GM12878 (cell line): ENCODE measurements around the gene EIF6. TPM values are rescaled to one million over a fixed set of nuclear protein-coding genes. Genes with fewer than 3 reads are reported as not detected.

Experiments
- ATAC-seq: fragments of 200-7000 bp; cut with Tn5 transposase; 3 replicates; pipeline ENCODE4 v1.9.1; 2020; ENCODE audit warnings: mild to moderate bottlenecking, moderate library complexity
- BruUV-seq: library from RNA; stranded (reverse); fragments of 400-500 nt; replicated peaks from 2 replicates; lab custom pipeline; 2021; lab: Mats Ljungman, UMichigan
- CTCF ChIA-PET: fragments of 300-600 bp; sonication (Branson Sonifier 250); formaldehyde crosslinking; extraction: SDS; loops from one replicate; lab custom pipeline; 2021; ENCODE audit warnings: inconsistent platforms; lab: Yijun Ruan, JAX
- POLR2A ChIA-PET: fragments of 350-600 bp; formaldehyde crosslinking; extraction: SDS; loops from one replicate; lab custom pipeline; 2021; ENCODE audit warnings: inconsistent platforms; lab: Charles Lee
- RAD21 ChIA-PET: fragments of 300-600 bp; sonication (Branson Sonifier 250); formaldehyde crosslinking; loops from one replicate; lab custom pipeline; 2023; ENCODE audit warnings: antibody characterized with exemption; ENCODE audit not compliant: unreplicated experiment; lab: Charles Lee
- SMC1A ChIA-PET: fragments of 300-600 bp; sonication (Branson Sonifier 250); formaldehyde crosslinking; loops from one replicate; lab custom pipeline; 2023; ENCODE audit not compliant: unreplicated experiment, uncharacterized antibody; lab: Charles Lee
- DNase-seq: peaks from one replicate; pipeline ENCODE4 v3.0.0-alpha.2; 2011; ENCODE audit warnings: low read depth, low spot score
- FAIRE-seq: peaks from 3 replicates; lab custom pipeline; 2011; peaks lifted over from hg19 to GRCh38; lab: Jason Lieb, UNC
- H2AFZ ChIP-seq: 2 replicates; pipeline ENCODE4 v1.6.0; 2011; ENCODE audit warnings: low read depth, low read length, control low read depth; ENCODE audit not compliant: control insufficient read depth
- H3K27ac ChIP-seq: 2 replicates; pipeline ENCODE4 v1.5.1; 2011; ENCODE audit warnings: control low read depth; ENCODE audit not compliant: control insufficient read depth, insufficient read depth
- H3K27me3 ChIP-seq, 2 experiments: replicated peaks in 1 of 2; 2 replicates each; pipeline versions ENCODE4 v1.6.0 to v1.6.1; 2011; ENCODE audit warnings: low read length in 1 of 2; ENCODE audit not compliant: control insufficient read depth in 2 of 2, insufficient read depth in 2 of 2
- H3K36me3 ChIP-seq, 2 experiments: 2 replicates each; pipeline ENCODE4 v1.5.1; 2011; ENCODE audit warnings: low read length in 1 of 2; ENCODE audit not compliant: control insufficient read depth in 2 of 2, insufficient read depth in 2 of 2
- H3K4me1 ChIP-seq: 2 replicates; pipeline ENCODE4 v1.6.1; 2011; ENCODE audit warnings: mild to moderate bottlenecking, low read length, moderate library complexity, mixed read lengths; ENCODE audit not compliant: control insufficient read depth, insufficient read depth
- H3K4me2 ChIP-seq: 2 replicates; pipeline ENCODE4 v1.6.0; 2011; ENCODE audit warnings: control low read depth; ENCODE audit not compliant: control insufficient read depth, insufficient read depth
- H3K4me3 ChIP-seq: fragments of 200-600 bp; sonication (generic); 2 replicates; pipeline ENCODE4 v1.5.1; 2016
- H3K79me2 ChIP-seq: 2 replicates; pipeline ENCODE4 v1.6.0; 2011; ENCODE audit warnings: low read length; ENCODE audit not compliant: control insufficient read depth, insufficient read depth
- H3K9ac ChIP-seq: 2 replicates; pipeline ENCODE4 v1.8.0; 2011; ENCODE audit warnings: low read length, control low read depth, mixed read lengths; ENCODE audit not compliant: control insufficient read depth, insufficient read depth
- H3K9me3 ChIP-seq: replicated peaks from 3 replicates; pipeline ENCODE4 v1.5.1; 2011; ENCODE audit warnings: mild to moderate bottlenecking, low read length; ENCODE audit not compliant: control insufficient read depth, insufficient read depth
- H4K20me1 ChIP-seq: 2 replicates; pipeline ENCODE4 v1.6.0; 2011; ENCODE audit not compliant: control insufficient read depth, insufficient read depth
- BCL11A ChIP-seq: IDR thresholded peaks from 2 replicates; pipeline ENCODE4 v1.6.1; 2011; ENCODE audit warnings: low read depth, low read length
- CBFB ChIP-seq: IDR thresholded peaks from 2 replicates; pipeline ENCODE4 v1.6.1; 2016; ENCODE audit warnings: antibody characterized with exemption, low read depth
- CHD1 ChIP-seq: IDR thresholded peaks from 2 replicates; pipeline ENCODE4 v1.6.1; 2012; ENCODE audit warnings: low read depth, low read length, improper control_type of control experiment
- CHD2 ChIP-seq: IDR thresholded peaks from 2 replicates; pipeline ENCODE4 v1.6.1; 2011; ENCODE audit warnings: low read depth, low read length, improper control_type of control experiment, borderline replicate concordance
- FOS ChIP-seq: IDR thresholded peaks from 3 replicates; pipeline ENCODE4 v1.6.1; 2011; ENCODE audit warnings: borderline replicate concordance; ENCODE audit not compliant: insufficient read length; ENCODE audit errors: extremely low read depth
- MTA2 ChIP-seq: fragments of 450-650 bp; IDR thresholded peaks from 2 replicates; pipeline ENCODE4 v1.6.1; 2016; ENCODE audit warnings: low read depth, mild to moderate bottlenecking, moderate library complexity
- PAX8 ChIP-seq: fragments of 450-650 bp; IDR thresholded peaks from 2 replicates; pipeline ENCODE4 v1.6.1; 2017; ENCODE audit warnings: mild to moderate bottlenecking, moderate library complexity
- POLR2A ChIP-seq: IDR thresholded peaks from 2 replicates; pipeline ENCODE4 v1.6.1; 2011; ENCODE audit warnings: low read depth, mild to moderate bottlenecking, low read length
- POLR2AphosphoS5 ChIP-seq: IDR thresholded peaks from 2 replicates; pipeline ENCODE4 v1.6.1; 2011; ENCODE audit warnings: mild to moderate bottlenecking, low read length, inconsistent platforms
- RUNX3 ChIP-seq: IDR thresholded peaks from 2 replicates; pipeline ENCODE4 v1.6.1; 2012; ENCODE audit warnings: low read length, inconsistent platforms
- SMARCA5 ChIP-seq: fragments of 450-650 bp; IDR thresholded peaks from 2 replicates; pipeline ENCODE4 v1.6.1; 2017; ENCODE audit warnings: mild to moderate bottlenecking
- TCF12 ChIP-seq: IDR thresholded peaks from 2 replicates; pipeline ENCODE4 v1.6.1; 2011; ENCODE audit warnings: low read depth, mild to moderate bottlenecking, low read length
- WGBS: methylation state at CpG from one replicate; pipeline ENCODE4 v1.1.6; 2016; ENCODE audit warnings: low lambda C conversion rate; ENCODE audit not compliant: insufficient replicate concordance, insufficient coverage; ENCODE audit errors: missing lambda C conversion rate; 5-methylcytosine and 5-hydroxymethylcytosine counted together
- in situ Hi-C: fragments of 300-500 bp; cut with MboI; formaldehyde crosslinking; loops from 9 replicates; pipeline ENCODE4 v1.14.3; 2018; ENCODE audit warnings: mixed read lengths
- intact Hi-C: fragments of 100-400 bp; cut with micrococcal nuclease; formaldehyde crosslinking; loops from one replicate; pipeline ENCODE4 v1.14.2; 2022; ENCODE audit not compliant: unreplicated experiment
- polyA plus RNA-seq, 11 experiments: library from polyadenylated mRNA; depleted of rRNA in 4 of 11; unstranded in 6 of 11; stranded (reverse) in 5 of 11; fragments of >200 nt; fragmentation: Nextera tagmentation in 4 of 11; fragmentation: Illumina TruSeq in 1 of 11; extraction: Ambion mirVana in 4 of 11; extraction: Trizol in 1 of 11; gene quantifications; 1 replicate in 1 of 11; 2 replicates in 10 of 11; pipeline versions ENCODE4 v1.2.1 to v1.2.3, GENCODE V29; 2011 to 2016; ENCODE audit warnings: inconsistent platforms in 2 of 11, missing spikeins in 2 of 11, low read depth in 1 of 11
- total RNA-seq, 4 experiments: library from RNA; depleted of rRNA in 3 of 4; stranded (reverse); fragments of >200 nt in 3 of 4; fragmentation: Illumina TruSeq in 1 of 4; extraction: Trizol in 1 of 4; gene quantifications; 2 replicates each; pipeline versions ENCODE4 v1.2.1 to v1.2.3, GENCODE V29; 2013 to 2021

The EIF6 gene
- total and polyA plus RNA-seq, 10 of the 15 experiments (the other 5 are each of a cell fraction or from before 2014, with no cell fraction given), result 127 to 607 (median 197) TPM

DNA sequence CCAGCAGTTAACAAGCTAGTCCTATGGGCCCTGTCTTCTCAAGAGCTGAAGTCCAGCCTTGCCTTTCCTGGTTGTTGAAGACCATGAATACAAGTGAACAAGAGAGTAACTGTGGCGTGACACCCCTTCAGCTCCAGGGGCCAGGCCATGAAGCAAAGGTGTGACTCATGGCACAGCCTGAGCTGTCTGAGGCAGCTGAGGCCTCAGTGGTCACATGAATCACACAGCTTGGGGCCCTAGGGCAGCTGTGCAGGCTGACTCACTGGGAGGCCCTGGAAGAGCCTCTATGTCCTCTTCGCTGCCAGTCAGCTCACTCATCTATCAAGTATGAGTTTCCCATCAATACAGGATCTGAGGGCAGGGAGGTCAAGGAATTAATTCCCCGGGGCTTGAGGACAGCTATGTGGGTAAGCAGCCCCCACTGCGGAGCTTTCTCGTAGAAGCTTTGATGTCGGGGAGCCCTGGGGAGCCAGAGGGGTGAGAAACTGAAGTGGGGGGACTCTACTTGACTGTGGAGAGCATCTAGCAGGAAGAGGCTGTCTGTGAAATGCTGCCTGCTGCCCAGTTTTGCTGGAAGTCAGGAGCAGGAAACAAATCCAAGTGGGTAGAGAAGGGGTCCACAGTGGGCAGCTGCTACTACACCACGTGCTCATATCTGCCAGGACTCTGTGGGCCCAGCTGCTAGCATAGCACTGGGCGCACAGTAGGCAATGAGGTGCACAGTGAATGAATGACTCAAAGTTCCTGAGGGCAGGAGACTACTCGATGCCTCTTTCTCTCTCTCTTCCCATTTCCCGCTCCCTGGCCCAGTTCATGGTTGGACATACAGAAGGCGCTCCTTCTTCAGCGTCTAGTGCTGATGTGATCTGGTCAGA is 21.3 kb upstream of the EIF6 start:
- RAD21 ChIA-PET, result interaction anchor here (0.5 to 1.4 kb wide), 3 partner anchors 24 to 161 kb away, joined by 3 to 6 read pairs (median 5); no protein-coding TSS in a partner anchor
- FAIRE-seq, result no peak
- POLR2A ChIA-PET, result no interaction called here
- Histone ChIP-seq H3K36me3 (peaks cover 3 to 5% of the 10 kb centered on the region in 2 experiments; a peak in 3 of 4 replicates), H2AFZ (no peak overlapping the region), H3K9ac (no peak overlapping the region), H3K27me3 (no peaks in the 10 kb centered on the region), H3K27ac (no peak overlapping the region), H4K20me1 (no peaks in the 10 kb centered on the region), H3K79me2 (no peaks in the 10 kb centered on the region), H3K4me1 (peaks cover 3% of the 10 kb centered on the region), H3K4me3 (no peak overlapping the region), H3K9me3 (no peaks in the 10 kb centered on the region), H3K4me2 (no peak overlapping the region)
- BruUV-seq, result no TSS peak
- no peak for ATAC-seq
- TF ChIP-seq RUNX3, result peak; percentile 14; the same call in 1 of the 2 replicates
- no peak for TF ChIP-seq TCF12
- no peak for TF ChIP-seq POLR2AphosphoS5
- TF ChIP-seq CBFB, result no peak
- in situ Hi-C loops, result no loop called here
- WGBS, result 58% methylated on average over 12 of the region's 12 CpGs
- intact Hi-C loops, result no loop called here
- no peak for DNase-seq
- SMC1A ChIA-PET, result interaction anchor here (1.3 to 2.7 kb wide), 2 partner anchors 23 to 142 kb away, joined by 7 to 9 read pairs; no protein-coding TSS in a partner anchor
- CTCF ChIA-PET, result interaction anchor here (0.9 to 7.3 kb wide), 8 partner anchors 13 to 161 kb away, joined by 3 to 81 read pairs (median 5); no protein-coding TSS in a partner anchor

- H3K4me2 ChIP-seq, result no peak overlapping the region
- ChIA-PET RAD21 (interaction anchor here (1.2 to 2.2 kb wide), 3 partner anchors 25 to 160 kb away, joined by 5 to 8 read pairs (median 6); no protein-coding TSS in a partner anchor), CTCF (interaction anchor here (1.0 to 7.3 kb wide), 16 partner anchors 9 to 185 kb away, joined by 3 to 81 read pairs (median 5); no protein-coding TSS in a partner anchor), POLR2A (no interaction called here), SMC1A (interaction anchor here (1.3 to 2.7 kb wide), 2 partner anchors 24 to 143 kb away, joined by 7 to 9 read pairs; no protein-coding TSS in a partner anchor)
- peaks cover 3 to 5% of the 10 kb centered on the region in 2 experiments; a peak in 2 of 4 replicates for H3K36me3 ChIP-seq
- H3K9ac ChIP-seq, result no peak overlapping the region
- in situ Hi-C loops (loop anchor here (5.0 kb wide), 1 partner anchor 142 kb away; no protein-coding TSS in a partner anchor), intact Hi-C loops (loop anchor here (1.0 kb wide), 2 partner anchors 24 to 142 kb away; no protein-coding TSS in a partner anchor)
- 94% methylated on average over 6 of the region's 6 CpGs for WGBS
- TF ChIP-seq POLR2A, result no peak
- no peak for TF ChIP-seq FOS
- no peak for TF ChIP-seq CHD2
- TF ChIP-seq BCL11A, result no peak
- no peak for TF ChIP-seq MTA2
- TF ChIP-seq SMARCA5, result no peak
- no peak for TF ChIP-seq PAX8
- no peak for TF ChIP-seq CHD1
- no peaks in the 10 kb centered on the region for H3K27me3 ChIP-seq
- no peaks in the 10 kb centered on the region for H3K79me2 ChIP-seq
- no peaks in the 10 kb centered on the region for H4K20me1 ChIP-seq
- DNase-seq (no peak), ATAC-seq (no peak), FAIRE-seq (no peak)
- no peaks in the 10 kb centered on the region for H3K9me3 ChIP-seq
- no TSS peak for BruUV-seq
- H3K4me3 ChIP-seq, result no peak overlapping the region
- H3K27ac ChIP-seq, result no peak overlapping the region
- peaks cover 3% of the 10 kb centered on the region for H3K4me1 ChIP-seq
- no peak overlapping the region for H2AFZ ChIP-seq
These were observed 20.4 kb upstream of the EIF6 start for GRCh38 chr20:35304956-35305355.
